HG02571 (cell line): ENCODE data around the gene CLNK.

Source experiments
- ATAC-seq: cut with Tn5 transposase; IDR thresholded peaks from one replicate; pipeline ENCODE4 v1.9.1; 2021; ENCODE audit warnings: mild to moderate bottlenecking, moderate library complexity; ENCODE audit not compliant: unreplicated experiment

The CLNK gene

GRCh38 chr4:10684631-10685030 is at the start of gene CLNK:
CLNK (minus strand) TSS chr4:10684768; CDS start chr4:10667869, 16,899 bp downstream.
- ATAC-seq, result peak; percentile 60

- no peak for ATAC-seq
Measured at GRCh38 chr4:10733481-10734062, 49.0 kb upstream of the CLNK start.

- no peak for ATAC-seq
Measured at GRCh38 chr4:10732914-10733415, 48.4 kb upstream of the CLNK start.

DNA sequence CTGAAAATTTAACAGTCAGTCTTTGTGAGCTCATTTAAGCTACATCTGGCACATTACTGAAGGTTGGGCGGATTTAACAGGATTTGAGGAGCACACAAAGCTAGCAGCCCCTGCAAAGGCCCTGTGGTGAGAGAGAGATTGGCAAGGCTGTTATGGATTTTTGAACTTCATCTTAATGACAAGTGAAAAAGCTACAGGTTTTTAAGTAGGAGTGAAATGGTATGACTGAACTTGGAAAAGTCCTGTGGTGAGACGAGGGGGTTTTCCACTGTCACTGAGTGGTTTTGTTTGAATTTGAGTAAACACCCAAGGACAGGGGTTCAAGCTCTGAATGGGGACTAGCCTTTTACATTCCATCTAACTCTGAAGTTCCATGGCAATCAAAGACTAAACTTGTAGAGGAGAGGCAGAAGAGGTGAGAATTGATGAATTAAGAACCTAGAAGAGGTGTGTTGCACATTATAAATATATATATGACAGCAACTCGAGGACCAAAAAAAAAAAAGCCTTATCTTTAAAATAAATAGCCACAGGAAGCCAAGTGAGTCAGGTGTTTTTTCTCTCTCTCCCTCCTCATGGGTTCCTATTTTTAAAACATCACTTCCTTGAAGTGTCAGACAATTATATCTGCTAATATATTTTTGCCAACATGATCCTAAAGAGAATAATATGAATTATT is 47.8 kb upstream of the CLNK start:
- no peak for ATAC-seq

GRCh38 chr4:10731690-10732089 is 47.1 kb upstream of the CLNK start:
- no peak for ATAC-seq

- ATAC-seq, result no peak
Measured at GRCh38 chr4:10731162-10731561, 46.6 kb upstream of the CLNK start.

GRCh38 chr4:10730590-10730989 is 46.0 kb upstream of the CLNK start:
- peak; percentile 59 for ATAC-seq

- ATAC-seq, result peak; percentile 38
Measured at GRCh38 chr4:10730019-10730418, 45.5 kb upstream of the CLNK start.

GRCh38 chr4:10729366-10729765 is 44.8 kb upstream of the CLNK start:
- ATAC-seq, result no peak

- no peak for ATAC-seq
Measured at GRCh38 chr4:10728016-10728415, 43.4 kb upstream of the CLNK start.

DNA sequence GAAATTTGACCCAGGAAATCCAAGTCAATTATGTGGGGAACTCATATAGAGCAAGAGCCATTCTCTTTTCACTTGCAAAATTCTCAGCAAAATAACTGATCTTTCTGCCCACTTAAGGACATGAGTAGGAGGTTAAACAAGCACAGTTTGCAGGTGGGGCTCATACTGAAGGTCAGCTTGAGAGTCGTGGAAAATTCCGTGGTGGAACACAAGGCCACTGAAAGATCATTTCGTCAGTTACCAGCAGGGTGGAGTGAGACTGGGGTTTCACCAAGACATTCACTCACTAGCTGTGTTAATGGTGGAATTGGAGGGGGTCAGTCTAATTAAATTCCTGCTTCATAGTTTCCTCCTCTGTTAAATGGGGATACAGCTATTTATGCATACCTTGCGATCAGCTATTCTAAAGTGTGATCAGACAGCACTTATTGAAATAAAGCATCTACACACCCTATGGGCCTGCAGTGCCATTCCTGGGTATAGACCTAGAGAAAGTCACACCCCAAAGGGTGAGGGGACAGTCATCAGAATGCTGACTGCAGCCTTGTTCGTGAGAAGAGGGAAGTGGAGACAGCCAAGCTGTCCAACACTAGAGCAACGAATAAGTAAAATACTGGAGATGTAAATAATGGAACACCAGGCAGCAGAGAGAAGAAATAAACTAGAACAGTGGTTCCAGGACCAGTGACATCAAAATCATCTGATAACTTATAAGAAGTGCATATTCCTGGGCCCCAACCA is 42.7 kb upstream of the CLNK start:
- no peak for ATAC-seq

- peak; percentile 85 for ATAC-seq
Measured at GRCh38 chr4:10722957-10723356, 38.4 kb upstream of the CLNK start.

DNA sequence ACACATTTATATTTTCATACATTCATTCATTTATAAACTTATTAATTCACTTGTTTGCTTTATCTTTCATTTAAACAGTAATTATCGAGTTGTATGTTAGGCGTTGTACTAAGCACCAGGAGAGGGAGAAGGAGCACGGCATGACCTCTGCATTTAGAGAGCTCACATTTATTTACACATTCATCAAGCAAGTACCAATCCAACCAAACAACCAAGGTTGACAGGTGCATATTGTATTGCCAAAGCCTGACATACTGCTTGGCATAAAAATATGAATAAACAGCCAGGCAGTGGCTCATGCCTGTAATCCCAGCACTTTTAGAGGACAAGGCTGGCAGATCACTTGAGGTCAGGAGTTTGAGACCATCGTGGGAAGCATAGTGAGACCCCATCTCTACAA is 37.0 kb upstream of the CLNK start:
- ATAC-seq, result no peak

DNA sequence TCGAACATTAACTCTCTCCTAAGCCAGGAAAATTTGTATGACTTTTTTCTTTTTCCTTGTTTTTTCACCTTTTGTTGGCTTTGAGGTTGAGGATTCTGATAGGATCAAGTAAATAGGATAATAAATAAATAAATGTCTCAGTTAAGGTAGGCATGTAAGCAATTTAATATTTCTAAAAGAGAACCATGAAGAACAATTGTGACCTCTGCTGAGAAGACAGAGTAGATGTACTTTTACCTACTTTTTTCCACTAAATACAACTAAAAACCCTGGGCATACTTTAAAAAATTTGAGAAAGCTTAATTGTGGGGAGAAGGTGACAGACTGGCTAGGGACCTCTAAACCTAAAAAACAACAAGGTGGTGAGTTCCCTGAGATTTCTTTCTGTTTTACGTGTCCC is 31.6 kb upstream of the CLNK start:
- no peak for ATAC-seq

- ATAC-seq, result no peak
Measured at GRCh38 chr4:10715696-10716095, 31.1 kb upstream of the CLNK start.

DNA sequence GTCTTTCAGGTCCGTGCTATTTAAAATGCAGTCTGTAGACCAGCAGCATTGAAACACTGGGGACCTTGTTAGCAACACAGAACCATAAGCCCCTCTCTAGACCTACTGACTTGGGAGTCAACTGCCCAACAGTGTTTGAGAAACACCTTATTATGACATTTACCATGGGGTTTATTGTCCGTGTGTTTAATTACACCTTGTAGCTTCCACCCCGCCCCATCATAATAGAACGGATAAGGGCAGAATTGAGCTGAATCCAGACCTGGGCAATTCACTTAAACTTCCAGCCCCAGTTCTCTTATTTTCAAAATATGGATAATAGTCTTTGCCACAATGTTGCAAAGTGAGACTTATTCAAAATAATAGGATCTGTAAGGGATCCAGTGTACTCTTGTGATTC is 30.6 kb upstream of the CLNK start:
- no peak for ATAC-seq

- no peak for ATAC-seq
Measured at GRCh38 chr4:10713591-10713990, 29.0 kb upstream of the CLNK start.

DNA sequence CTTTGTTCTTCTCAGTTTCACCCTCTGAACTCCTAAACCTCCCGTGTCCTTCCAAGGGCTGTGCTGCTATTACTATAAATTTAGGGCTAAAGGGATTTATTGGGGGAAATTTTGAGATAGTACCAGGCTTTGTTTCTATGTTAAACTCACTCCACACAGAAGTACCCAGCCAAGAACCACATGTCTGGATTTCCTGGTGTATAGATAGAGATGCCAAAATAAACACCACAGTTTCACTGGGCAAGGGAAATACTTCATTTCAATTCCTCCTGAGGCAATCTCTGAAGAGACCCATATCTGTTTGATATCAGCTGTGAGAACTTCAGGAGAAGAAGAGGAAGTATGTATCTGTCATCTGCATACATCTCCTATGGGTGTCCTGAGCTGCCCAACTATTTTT is 21.7 kb upstream of the CLNK start:
- ATAC-seq, result no peak

DNA sequence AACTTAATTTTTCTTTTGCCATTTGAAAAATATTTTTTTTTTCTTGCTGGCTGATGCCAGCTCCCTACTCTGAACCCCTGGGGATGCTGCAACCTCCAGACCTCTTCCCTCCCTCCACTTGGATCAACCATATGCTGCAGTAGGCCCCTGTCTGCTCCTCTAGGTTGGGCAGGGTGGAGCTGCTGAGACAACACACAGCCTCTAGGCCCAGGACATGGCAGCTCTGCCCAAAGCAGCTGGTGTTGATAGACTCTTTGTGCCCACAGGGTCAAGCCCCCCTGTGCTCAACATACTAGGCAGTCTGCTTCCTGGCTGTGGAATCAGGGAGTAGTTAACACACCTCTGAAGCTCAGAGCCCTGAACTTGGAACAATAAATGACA is 19.9 kb upstream of the CLNK start:
- ATAC-seq, result no peak

DNA sequence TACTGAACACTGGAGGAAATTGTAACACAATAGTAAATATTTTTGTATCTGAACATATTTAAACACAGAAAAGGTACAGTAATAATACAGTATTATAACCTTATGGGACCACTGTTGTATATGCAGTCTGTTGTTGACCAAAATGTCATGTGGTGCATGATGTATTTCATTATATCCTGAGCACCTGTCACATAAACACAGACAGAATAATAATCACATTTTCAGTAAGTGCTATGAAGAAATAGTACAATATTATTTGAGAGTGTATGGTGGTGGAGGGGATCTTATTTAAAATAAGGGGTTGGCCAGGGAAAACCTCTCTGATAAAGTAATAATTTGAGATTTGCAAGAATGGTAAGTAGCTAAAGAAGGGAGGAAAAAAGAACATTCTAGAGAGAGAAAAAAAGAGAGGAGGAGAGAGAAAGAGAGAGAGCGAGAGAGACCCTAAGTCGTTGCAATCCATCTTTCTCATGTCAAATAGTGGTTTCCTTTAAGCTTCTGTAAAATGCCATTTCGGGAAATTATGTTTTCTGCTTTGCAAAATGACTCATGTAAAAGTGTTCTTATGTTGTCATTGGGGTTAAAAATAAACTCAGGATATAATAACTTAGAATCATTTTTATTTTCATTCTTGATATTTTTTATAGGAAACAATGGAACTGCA is 19.3 kb upstream of the CLNK start:
- ATAC-seq, result no peak

- ATAC-seq, result no peak
Measured at GRCh38 chr4:10703156-10703555, 18.6 kb upstream of the CLNK start.
